Stomach (tissue), 4 donors: Measurements from ENCODE around the gene FEV.

Source experiments
- CTCF ChIP-seq, 7 experiments: fragments of 450-650 bp in 4 of 7; fragments of 200-600 bp in 3 of 7; sonication (generic) in 3 of 7; IDR thresholded peaks; one replicate each; pipeline ENCODE4 v1.5.1; 2016 to 2019; ENCODE audit warnings: antibody characterized with exemption in 7 of 7, control low read depth in 2 of 7, mild to moderate bottlenecking in 1 of 7
- POLR2A ChIP-seq, 4 donors: fragments of 450-650 bp; IDR thresholded peaks; one replicate each; pipeline ENCODE4 v1.6.1; 2016; ENCODE audit warnings: antibody characterized with exemption in 4 of 4, control low read depth in 2 of 4, mild to moderate bottlenecking in 1 of 4, moderate library complexity in 1 of 4

GRCh38 chr2:218982586-218983262 lies 2.3 kb downstream of the FEV start:
- TF ChIP-seq CTCF (IDR thresholded peaks at IDR 0.05) (no peak), POLR2A (IDR thresholded peaks at IDR 0.05) (no peak)
